GM19023 (cell line): ENCODE measurements around the gene TMEM184A.

Experiments used
- ATAC-seq: cut with Tn5 transposase; IDR thresholded peaks from one replicate; pipeline ENCODE4 v1.9.1; 2021; ENCODE audit warnings: mild to moderate bottlenecking, moderate library complexity; ENCODE audit not compliant: unreplicated experiment

TMEM184A gene

GRCh38 chr7:1553512-1554210 lies 2.3 kb downstream of the TMEM184A start:
- no peak for ATAC-seq

- no peak for ATAC-seq
Observed at GRCh38 chr7:1552200-1552599, 3.8 kb downstream of the TMEM184A start.

- no peak for ATAC-seq
Observed at GRCh38 chr7:1550846-1551155, 5.2 kb downstream of the TMEM184A start.

- no peak for ATAC-seq
Observed at GRCh38 chr7:1550005-1550845, 5.8 kb downstream of the TMEM184A start.

- no peak for ATAC-seq
Observed at GRCh38 chr7:1549357-1550004, 6.5 kb downstream of the TMEM184A start.

GRCh38 chr7:1548944-1549343 lies 7.1 kb downstream of the TMEM184A start:
- ATAC-seq = no peak

GRCh38 chr7:1548438-1548831 lies 7.6 kb downstream of the TMEM184A start:
- no peak for ATAC-seq

GRCh38 chr7:1547777-1548437 lies 8.1 kb downstream of the TMEM184A start:
- ATAC-seq = no peak

- no peak for ATAC-seq
Observed at GRCh38 chr7:1546909-1547776, 8.9 kb downstream of the TMEM184A start.

- ATAC-seq = no peak
Observed at GRCh38 chr7:1546274-1546908, 9.6 kb downstream of the TMEM184A start.

- ATAC-seq = no peak
Observed at GRCh38 chr7:1545417-1546246, 10.4 kb downstream of the TMEM184A start.

GRCh38 chr7:1544896-1545416 lies 11.0 kb downstream of the TMEM184A start:
- ATAC-seq = no peak

GRCh38 chr7:1544178-1544895 lies 11.7 kb downstream of the TMEM184A start:
- no peak for ATAC-seq

- no peak for ATAC-seq
Observed at GRCh38 chr7:1543826-1544177, 12.2 kb downstream of the TMEM184A start.

GRCh38 chr7:1542841-1543747 lies 12.9 kb downstream of the TMEM184A start:
- ATAC-seq = no peak

GRCh38 chr7:1542329-1542728 lies 13.7 kb downstream of the TMEM184A start:
- ATAC-seq = no peak

GRCh38 chr7:1541431-1542162 lies 14.4 kb downstream of the TMEM184A start:
- ATAC-seq = no peak
